GM18907 (cell line): ENCODE results near the gene HAUS2.

Experiments used
- ATAC-seq: cut with Tn5 transposase; IDR thresholded peaks from one replicate; pipeline ENCODE4 v1.9.1; 2021; ENCODE audit warnings: mild to moderate bottlenecking, moderate library complexity; ENCODE audit not compliant: unreplicated experiment

The HAUS2 gene

DNA sequence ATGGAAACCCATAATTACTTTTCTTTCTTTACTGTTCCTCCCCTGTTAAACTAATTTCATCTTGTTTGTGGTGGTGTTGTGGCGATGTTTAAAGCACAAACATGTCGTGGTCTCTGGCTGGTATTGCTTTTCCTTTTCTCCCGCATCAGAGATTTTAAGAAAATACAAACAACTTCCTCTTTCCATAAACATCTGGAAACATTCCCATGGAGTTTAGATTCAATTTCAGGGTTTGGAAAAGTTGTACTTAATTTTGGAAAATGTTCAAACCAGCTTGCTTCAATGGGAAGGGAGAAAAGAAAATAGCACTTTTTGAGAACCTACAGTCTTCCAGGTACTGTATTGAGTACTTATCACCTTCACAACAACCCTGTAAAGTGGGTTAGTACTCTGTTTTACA lies 57.2 kb downstream of the HAUS2 start:
- no peak for ATAC-seq

GRCh38 chr15:42608110-42608531 lies 59.5 kb downstream of the HAUS2 start:
- ATAC-seq = peak; percentile 69

GRCh38 chr15:42608752-42609488 lies 60.3 kb downstream of the HAUS2 start:
- no peak for ATAC-seq

- ATAC-seq = no peak
Observed at GRCh38 chr15:42611532-42611931, 62.9 kb downstream of the HAUS2 start.

DNA sequence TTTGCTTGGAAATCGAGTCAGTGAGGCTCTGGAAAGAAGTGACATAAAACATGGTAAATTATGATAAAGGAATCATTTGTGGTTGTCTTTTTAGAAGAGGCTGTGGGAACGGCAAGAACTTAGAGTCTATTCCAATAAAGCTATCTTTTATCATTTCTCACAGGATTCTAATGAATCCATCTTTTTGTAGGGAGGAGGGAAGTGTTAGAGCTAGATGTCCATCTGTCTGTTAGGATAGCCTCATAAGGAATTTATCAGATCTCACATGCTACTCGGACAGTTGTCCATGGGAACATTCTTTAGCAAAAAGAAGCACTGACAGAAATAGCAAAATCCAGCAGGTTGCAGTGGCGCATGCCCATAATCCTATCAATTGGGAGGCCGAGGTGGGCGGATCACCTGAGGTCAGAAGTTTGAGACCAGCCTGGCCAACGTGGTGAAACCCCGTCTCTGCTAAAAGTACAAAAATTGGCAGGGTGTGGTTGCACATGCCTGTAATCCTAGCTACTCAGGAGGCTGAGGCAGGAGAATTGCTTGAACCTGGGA lies 63.8 kb downstream of the HAUS2 start:
- no peak for ATAC-seq

DNA sequence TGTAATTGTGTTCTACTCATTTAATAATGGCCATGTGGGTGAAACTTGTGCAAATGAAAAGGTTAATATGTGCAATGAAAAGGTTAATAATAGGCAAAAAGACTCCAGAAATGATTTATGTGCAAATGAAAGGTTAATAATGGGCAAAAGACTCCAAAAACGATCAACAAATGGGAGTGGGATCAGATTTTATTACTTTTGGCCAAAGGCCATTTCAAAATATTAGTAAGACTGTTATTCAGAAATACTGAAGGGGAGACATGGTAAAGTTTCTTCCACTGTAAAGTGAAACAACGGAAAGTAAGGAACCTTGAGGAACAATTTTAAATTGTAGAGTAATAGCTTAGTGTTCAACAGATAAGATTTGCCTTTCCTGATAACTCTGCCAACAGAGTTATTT lies 67.5 kb downstream of the HAUS2 start:
- ATAC-seq = no peak
